IPS-NIHi7 (cell line): ENCODE results near the gene MRGPRX1.
"Not testable (repeated sequence)": the region's sequence is repeated elsewhere in the genome, so short reads cannot be mapped to it uniquely, and the experiment has no call there.

Experiments
- DNase-seq: peaks from one replicate; pipeline ENCODE4 v3.0.0; 2012; ENCODE audit warnings: mixed read lengths; ENCODE audit errors: extremely low spot score

The MRGPRX1 gene

GRCh38 chr11:18939314-18939713, at the start of gene MRGPRX1:
TSS of gene MRGPRX1 (minus strand) at chr11:18939414. CDS start at chr11:18934784, 4,630 bp downstream.
- DNase-seq = no peak

- no peak for DNase-seq
These were observed 48.4 kb upstream of the MRGPRX1 start for GRCh38 chr11:18987454-18988231.

- DNase-seq = no peak
These were observed 47.5 kb upstream of the MRGPRX1 start for GRCh38 chr11:18986744-18987143.

- DNase-seq = no peak
These were observed 42.7 kb upstream of the MRGPRX1 start for GRCh38 chr11:18981897-18982296.

- peak; percentile 23 for DNase-seq
These were observed 35.0 kb upstream of the MRGPRX1 start for GRCh38 chr11:18974192-18974591.

- DNase-seq = no peak
These were observed 33.1 kb upstream of the MRGPRX1 start for GRCh38 chr11:18972336-18972735.

GRCh38 chr11:18969720-18970119, 30.5 kb upstream of the MRGPRX1 start:
- DNase-seq = no peak

GRCh38 chr11:18958221-18958910, 19.2 kb upstream of the MRGPRX1 start:
- peak; percentile 26 for DNase-seq

- DNase-seq = no peak
These were observed 17.4 kb upstream of the MRGPRX1 start for GRCh38 chr11:18956630-18957029.

- peak; percentile 53 for DNase-seq
These were observed 3.1 kb downstream of the MRGPRX1 start for GRCh38 chr11:18936002-18936673.

GRCh38 chr11:18934195-18934814, 4.9 kb downstream of the MRGPRX1 start:
- no peak for DNase-seq

GRCh38 chr11:18927550-18928322, 11.5 kb downstream of the MRGPRX1 start:
- no peak for DNase-seq

GRCh38 chr11:18925426-18925825, 13.8 kb downstream of the MRGPRX1 start:
- not testable (repeated sequence) for DNase-seq

- no peak for DNase-seq
These were observed 26.3 kb downstream of the MRGPRX1 start for GRCh38 chr11:18912883-18913282.

- DNase-seq = no peak
These were observed 31.8 kb downstream of the MRGPRX1 start for GRCh38 chr11:18907391-18907790.

GRCh38 chr11:18900637-18901036, 38.6 kb downstream of the MRGPRX1 start:
- not testable (repeated sequence) for DNase-seq

- DNase-seq = not testable (repeated sequence)
These were observed 39.0 kb downstream of the MRGPRX1 start for GRCh38 chr11:18900151-18900611.

- not testable (repeated sequence) for DNase-seq
These were observed 47.5 kb downstream of the MRGPRX1 start for GRCh38 chr11:18891712-18892111.

GRCh38 chr11:18890615-18891014, 48.6 kb downstream of the MRGPRX1 start:
- DNase-seq = peak; percentile 20
